Neural cell (in vitro differentiated cells): Measurements from ENCODE around the gene PGRMC1.

Experiments
- CTCF ChIP-seq: fragments of 450-650 bp; IDR thresholded peaks from 2 replicates; pipeline ENCODE4 v1.5.1; 2014; ENCODE audit warnings: antibody characterized with exemption, mild to moderate bottlenecking, moderate library complexity; ENCODE audit not compliant: poor library complexity, severe bottlenecking
- EP300 ChIP-seq: fragments of 450-650 bp; conservative IDR thresholded peaks from 2 replicates; pipeline ENCODE4 v1.6.1; 2014; ENCODE audit warnings: antibody characterized with exemption, mild to moderate bottlenecking, moderate library complexity; ENCODE audit not compliant: poor library complexity, severe bottlenecking
- EZH2 ChIP-seq: fragments of 200-600, 300-800 bp; shearing (Covaris generic), sonication (generic); IDR thresholded peaks from 2 replicates; pipeline ENCODE4 v1.6.1; 2014; ENCODE audit warnings: antibody characterized with exemption, low read length, borderline replicate concordance, mild to moderate bottlenecking; ENCODE audit not compliant: insufficient read depth, poor library complexity, severe bottlenecking
- MXI1 ChIP-seq: fragments of 450-650 bp; conservative IDR thresholded peaks from 2 replicates; pipeline ENCODE4 v1.6.1; 2014; ENCODE audit warnings: antibody characterized with exemption, mild to moderate bottlenecking; ENCODE audit not compliant: poor library complexity, severe bottlenecking
- RAD21 ChIP-seq: fragments of 450-650 bp; conservative IDR thresholded peaks from 2 replicates; pipeline ENCODE4 v1.6.1; 2014; ENCODE audit warnings: antibody characterized with exemption, mild to moderate bottlenecking, moderate library complexity
- REST ChIP-seq: IDR thresholded peaks from 2 replicates; pipeline ENCODE4 v1.6.1; 2012; ENCODE audit warnings: borderline replicate concordance
- TAF1 ChIP-seq: IDR thresholded peaks from 2 replicates; pipeline ENCODE4 v1.6.1; 2012; ENCODE audit warnings: low read depth

DNA sequence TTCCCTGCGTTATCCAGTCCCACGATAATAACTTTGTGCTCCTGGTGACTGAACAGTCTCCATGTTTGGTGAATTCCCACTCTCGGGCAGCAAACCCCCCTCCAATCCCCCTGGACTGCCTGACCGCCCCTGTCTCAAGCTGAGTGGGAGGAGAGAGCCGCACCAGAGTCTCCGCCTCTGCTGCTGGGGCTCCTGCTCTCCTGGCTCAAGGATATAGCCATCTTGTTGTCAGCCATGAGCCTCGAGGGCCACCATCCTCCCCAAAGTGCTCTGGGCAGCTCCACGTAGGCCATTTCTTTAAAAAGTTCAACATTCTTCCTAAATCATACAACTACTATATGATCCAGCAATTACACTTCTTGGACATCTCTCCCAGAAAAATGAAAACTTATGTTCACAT, 49.3 kb upstream of the PGRMC1 start:
- TF ChIP-seq REST (no peak), CTCF (no peak), EZH2 (no peak), RAD21 (no peak), MXI1 (no peak), TAF1 (no peak), EP300 (no peak)
